HL-60 (cell line): ENCODE results near the gene ZNF316.

Experiments
- CTCF ChIP-seq: IDR thresholded peaks from one replicate; pipeline ENCODE4 v1.5.1; 2011; ENCODE audit warnings: low read length, control low read depth, inconsistent platforms; ENCODE audit not compliant: insufficient read depth
- POLR2AphosphoS5 ChIP-seq: IDR thresholded peaks from 2 replicates; pipeline ENCODE4 v1.6.1; 2012; ENCODE audit warnings: low read depth

- TF ChIP-seq CTCF (no peak), POLR2AphosphoS5 (no peak)
These were observed 5.9 kb downstream of the ZNF316 start for GRCh38 chr7:6642861-6643640.
